CD4-positive, alpha-beta T cell treated with Interleukin-21 for 1 hour (primary cell): ENCODE results near the gene GABRB1.
A peak's percentile ranks its signal among the peaks of the same experiment; 100 is the strongest.

Experiments used
- DNase-seq: peaks from one replicate; pipeline ENCODE4 v3.0.0-alpha.2; 2020

Gene GABRB1

GRCh38 chr4:47122592-47123291, 91.4 kb downstream of the GABRB1 start:
- peak; percentile 61 for DNase-seq

DNA sequence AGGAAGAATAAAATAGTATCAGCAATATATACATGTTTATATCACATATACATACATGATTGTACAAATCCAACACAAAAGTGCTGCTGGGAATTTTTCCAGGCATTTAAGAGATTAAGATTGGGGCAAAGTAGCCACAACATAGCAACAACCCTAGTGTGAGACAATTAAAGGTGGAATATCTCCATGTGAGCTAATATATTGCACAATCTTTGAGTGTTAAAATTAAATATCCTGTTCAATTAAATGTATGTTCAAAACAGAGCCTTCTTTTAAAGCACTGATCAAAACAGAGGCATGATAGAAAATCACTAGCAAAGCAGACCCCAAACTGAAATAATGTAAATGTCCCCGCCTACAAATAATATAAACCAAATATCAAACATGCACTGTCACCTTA, 97.6 kb downstream of the GABRB1 start:
- no peak for DNase-seq

- DNase-seq = no peak
Measured at GRCh38 chr4:47135210-47135609, 103.8 kb downstream of the GABRB1 start.

GRCh38 chr4:47143261-47143660, 111.9 kb downstream of the GABRB1 start:
- DNase-seq = no peak

GRCh38 chr4:47145630-47146029, 114.3 kb downstream of the GABRB1 start:
- DNase-seq = no peak

DNA sequence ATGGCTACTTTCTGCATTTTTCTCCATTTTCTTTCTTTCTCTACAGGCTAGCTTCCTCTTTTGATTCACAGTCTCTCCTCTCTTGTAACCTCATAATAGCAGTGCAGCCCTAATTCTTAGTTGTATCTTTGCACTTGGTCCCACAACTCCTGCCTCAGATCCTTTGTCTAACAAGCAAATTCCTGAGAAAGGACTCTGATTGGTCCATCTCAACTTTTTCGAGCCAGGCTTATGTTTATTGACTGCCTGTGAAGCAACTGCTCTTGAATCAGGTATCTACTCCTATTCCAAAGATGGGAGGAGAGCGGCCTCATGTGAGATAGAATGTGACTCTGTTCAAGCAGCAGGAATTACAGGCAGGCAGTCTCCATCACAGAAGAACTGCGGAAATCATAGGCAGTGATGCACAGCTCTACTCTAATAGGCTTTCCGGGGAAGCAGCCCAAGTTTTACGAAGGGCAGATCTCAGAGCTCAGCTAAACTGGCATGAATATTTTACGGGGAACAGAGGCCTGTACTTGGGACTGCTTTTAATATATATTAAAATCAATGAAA, 123.5 kb downstream of the GABRB1 start:
- DNase-seq = no peak

DNA sequence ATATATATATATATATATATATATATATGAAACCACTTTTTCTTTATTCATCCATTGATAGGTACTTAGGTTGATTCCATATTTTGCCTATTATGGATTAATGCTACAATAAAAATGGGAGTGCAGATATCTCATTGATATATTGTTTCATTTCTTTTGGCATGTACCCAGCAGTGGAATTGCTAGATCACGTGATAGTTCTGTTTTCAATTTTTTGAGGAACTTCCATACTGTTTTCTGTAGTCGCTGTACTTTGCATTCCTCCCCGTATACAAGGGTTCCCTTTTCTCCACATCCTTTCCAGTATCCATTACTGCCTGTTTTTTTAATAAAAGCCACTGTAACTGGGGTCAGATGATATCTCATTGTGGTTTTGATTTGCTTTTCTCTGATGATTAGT, 124.6 kb downstream of the GABRB1 start:
- no peak for DNase-seq

GRCh38 chr4:47160095-47160494, 128.7 kb downstream of the GABRB1 start:
- DNase-seq = no peak

DNA sequence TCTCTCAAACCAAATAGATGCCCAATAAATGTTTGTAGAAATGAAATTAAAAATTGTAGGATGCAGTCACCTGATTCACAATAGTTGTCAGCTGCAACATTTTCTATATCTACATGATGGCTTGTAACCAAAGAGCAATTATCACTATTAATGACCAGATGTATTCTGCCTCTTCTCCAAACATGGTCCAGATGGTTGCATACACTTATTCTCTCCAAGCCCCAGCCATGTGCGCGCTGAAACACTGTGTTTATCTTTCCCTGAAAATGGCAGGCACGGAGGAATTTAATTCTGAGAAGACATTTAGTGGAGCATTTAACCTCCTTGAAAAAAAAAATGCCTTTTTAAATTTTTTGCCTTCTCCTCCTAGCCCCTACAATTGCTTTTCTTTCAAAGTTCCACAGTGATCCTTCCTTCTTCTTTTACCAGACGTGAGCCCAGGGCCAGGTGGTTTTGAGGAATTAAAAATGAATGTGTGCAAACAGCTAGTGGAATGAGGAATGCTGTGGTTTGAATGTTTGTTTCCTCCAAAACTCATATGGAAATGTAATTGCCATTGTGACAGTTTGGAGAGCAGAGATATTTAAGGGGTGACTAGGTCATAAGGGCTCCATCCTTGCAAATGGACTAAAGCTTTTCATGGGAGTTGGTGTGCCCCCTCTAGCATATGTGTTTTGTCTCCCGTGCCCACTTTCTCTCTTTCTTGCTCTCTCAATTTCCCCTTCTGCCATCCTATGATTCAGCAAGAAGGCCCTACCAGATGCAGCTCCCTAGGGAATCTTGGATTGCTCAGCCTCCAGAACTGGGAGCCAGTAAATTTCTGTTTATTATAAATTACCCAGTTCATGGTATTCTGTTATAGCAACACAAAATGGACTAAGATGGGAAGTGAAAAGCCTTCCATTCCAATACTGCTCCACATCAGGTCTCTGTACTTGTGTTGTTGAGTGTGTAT, 136.0 kb downstream of the GABRB1 start:
- no peak for DNase-seq

DNA sequence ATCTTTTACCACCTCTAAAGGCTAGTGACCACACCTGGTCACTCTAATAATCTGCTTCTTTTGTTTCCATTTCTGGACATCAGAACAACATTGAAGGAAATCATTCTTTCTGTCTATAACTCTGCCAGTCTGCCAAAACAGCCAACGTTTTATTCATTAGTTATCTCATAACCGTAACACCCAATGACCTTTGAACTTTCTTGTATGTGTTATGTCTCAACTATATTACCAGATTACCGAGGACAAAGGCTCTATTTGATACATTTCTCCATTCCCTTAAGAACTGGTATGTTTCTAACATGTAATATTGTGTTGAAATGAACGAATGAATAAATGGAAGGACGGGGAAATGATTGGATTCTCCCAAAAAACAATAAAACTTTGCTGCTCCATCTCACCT, 152.7 kb downstream of the GABRB1 start:
- no peak for DNase-seq

GRCh38 chr4:47185761-47186160, 154.4 kb downstream of the GABRB1 start:
- DNase-seq = no peak

DNA sequence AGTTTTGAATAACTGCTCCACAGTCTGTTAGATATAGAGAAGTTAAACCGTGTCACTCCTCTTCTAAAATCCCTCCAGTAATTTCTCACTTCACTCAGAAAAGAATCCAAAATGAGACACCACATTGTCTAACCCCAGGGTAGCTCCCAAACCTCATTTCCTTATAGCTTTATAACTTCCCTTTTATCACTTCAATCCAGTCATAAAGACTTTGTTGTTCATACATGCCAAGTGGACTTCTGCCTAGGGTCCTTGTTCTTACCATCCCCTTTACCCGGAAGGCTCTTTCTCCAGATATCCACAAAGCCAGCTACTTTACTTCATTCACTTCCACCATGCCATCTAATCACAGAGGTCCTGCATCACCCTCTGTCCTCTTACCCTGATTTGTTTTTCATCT, 156.2 kb downstream of the GABRB1 start:
- no peak for DNase-seq

- DNase-seq = no peak
Measured at GRCh38 chr4:47193179-47193578, 161.8 kb downstream of the GABRB1 start.

- no peak for DNase-seq
Measured at GRCh38 chr4:47194036-47194737, 162.8 kb downstream of the GABRB1 start.

DNA sequence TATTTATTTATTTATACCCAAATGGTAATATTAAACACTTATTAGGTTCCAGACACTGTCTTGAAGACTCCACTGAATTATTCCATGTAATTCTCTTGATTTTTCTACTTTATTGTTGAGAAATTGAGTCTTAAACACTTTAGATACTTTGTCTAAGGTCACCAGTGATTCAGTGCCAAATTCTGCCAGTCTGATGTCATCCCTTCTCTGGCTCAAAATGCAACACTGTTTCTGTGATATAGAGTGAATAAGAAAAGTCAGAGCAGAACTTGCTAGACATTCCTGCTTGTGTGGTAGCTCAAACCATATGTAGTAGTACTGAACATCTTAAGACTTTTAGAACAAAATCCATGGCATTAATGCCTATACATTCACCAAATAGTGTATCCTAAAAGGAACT, 164.3 kb downstream of the GABRB1 start:
- no peak for DNase-seq

DNA sequence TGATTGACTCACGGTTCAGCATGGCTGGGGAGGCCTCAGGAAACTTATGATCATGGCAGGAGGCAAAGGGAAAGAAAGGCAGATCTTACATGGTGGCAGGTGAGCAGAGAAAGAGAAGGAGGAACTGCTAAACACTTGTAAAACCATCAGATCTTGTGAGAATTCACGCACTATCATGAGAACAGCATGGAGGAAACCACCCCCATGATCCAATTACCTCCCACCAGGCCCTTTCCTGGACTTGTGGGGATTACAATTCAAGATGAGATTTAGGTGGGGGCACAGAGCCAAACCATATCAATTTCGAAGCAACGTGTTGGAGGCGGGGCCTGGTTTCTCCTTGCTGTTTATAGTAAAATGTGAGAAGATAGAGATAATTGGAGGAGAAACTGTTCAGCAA, 167.4 kb downstream of the GABRB1 start:
- no peak for DNase-seq

- no peak for DNase-seq
Measured at GRCh38 chr4:47203593-47203992, 172.2 kb downstream of the GABRB1 start.

DNA sequence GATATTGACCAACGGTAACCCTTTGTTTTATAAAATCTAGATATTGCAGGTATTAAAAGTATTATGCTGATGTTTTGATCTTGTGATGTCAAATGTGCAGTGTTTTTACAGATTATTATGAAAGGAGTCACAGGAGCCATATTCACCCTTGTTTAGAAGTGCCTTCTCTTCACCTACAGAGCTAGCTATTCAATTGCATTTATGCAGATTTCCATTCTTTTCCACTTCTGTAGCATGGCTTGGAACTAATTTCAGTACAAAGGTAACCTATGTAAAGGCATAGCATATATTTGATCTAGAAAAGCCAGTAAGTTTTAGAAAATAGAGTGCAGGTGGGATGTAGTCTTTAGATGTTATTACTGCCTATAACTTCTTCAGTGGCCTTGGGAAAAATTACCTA, 176.2 kb downstream of the GABRB1 start:
- DNase-seq = no peak

GRCh38 chr4:47209833-47210232, 178.5 kb downstream of the GABRB1 start:
- no peak for DNase-seq

GRCh38 chr4:47210828-47211227, 179.5 kb downstream of the GABRB1 start:
- DNase-seq = no peak

DNA sequence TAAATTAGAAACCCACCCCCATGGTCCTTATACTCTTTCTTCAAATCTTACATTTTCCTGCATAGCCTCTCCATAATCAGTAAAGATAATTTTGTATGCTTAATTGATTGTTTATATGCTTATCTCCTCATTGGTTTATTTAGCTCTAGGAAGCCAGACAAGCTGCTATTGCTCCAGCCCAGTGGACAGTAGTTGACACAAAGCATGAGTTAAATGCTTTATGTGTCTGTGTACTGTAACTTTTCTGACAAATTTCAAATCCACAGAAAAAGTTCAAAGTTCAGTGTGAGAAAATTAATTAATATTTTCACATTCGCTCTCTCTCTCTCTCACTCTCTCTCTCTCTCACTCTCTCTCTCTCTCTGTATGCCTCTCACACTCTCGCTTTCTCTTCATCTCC, 181.7 kb downstream of the GABRB1 start:
- no peak for DNase-seq

- DNase-seq = no peak
Measured at GRCh38 chr4:47213539-47213938, 182.2 kb downstream of the GABRB1 start.

GRCh38 chr4:47213971-47214370, 182.6 kb downstream of the GABRB1 start:
- DNase-seq = no peak
